H7 (cell line): Measurements from ENCODE around the gene SLC46A2. TPM values are rescaled to one million over a fixed set of nuclear protein-coding genes. Genes with fewer than 3 reads are reported as not detected.

ENCODE experiments used
- DNase-seq: peaks from one replicate; pipeline ENCODE4 v3.0.0; 2012
- H3K27me3 ChIP-seq: 2 replicates; pipeline ENCODE4 v1.6.0; 2011; ENCODE audit warnings: mild to moderate bottlenecking, low read length; ENCODE audit not compliant: control insufficient read depth, insufficient read depth
- H3K36me3 ChIP-seq: replicated peaks from 2 replicates; pipeline ENCODE4 v1.5.1; 2011; ENCODE audit warnings: low read length; ENCODE audit not compliant: control insufficient read depth, insufficient read depth
- H3K4me3 ChIP-seq: 2 replicates; pipeline ENCODE4 v1.5.1; 2011; ENCODE audit warnings: low read depth, mild to moderate bottlenecking, control low read depth, low read length, moderate library complexity; ENCODE audit not compliant: insufficient read depth
- total RNA-seq: library from RNA; depleted of rRNA; stranded (reverse); fragments of >200 nt; shearing (Covaris generic); gene quantifications from 2 replicates; pipeline ENCODE4 v1.2.3, GENCODE V29; 2014

The SLC46A2 gene
- total RNA-seq, 1 experiment from 2014 or later, result not detected

DNA sequence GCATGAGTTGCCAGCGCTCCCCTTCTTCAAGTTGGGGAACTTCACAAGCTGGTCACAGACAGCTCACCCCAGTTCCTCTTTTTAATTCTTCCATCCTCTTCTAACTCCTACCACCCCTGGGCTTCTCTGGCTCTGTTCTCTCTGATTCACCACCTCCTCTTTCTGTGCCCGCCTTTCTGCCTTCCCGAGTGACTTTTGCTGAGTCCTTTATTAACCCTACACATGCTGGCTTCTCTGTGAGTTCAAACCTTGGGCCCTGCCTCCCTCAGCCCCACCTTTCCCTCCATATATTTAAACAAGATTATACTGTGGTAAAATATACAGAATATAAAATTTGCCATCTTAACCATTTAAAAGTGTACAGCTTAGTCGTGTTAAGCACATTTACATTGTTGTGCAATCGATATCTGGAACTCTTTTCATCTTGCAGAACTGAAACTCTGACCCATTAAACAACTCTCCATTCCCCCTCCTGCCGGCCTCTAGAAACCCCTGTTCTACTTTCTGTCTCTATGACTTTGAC, 32.0 kb downstream of the SLC46A2 start:
- peak; percentile 34 for DNase-seq
- H3K36me3 ChIP-seq, result no peaks in the 10 kb centered on the region
- no peak overlapping the region for H3K4me3 ChIP-seq
- no peaks in the 10 kb centered on the region for H3K27me3 ChIP-seq

- Histone ChIP-seq H3K36me3 (peaks cover 2% of the 10 kb centered on the region; the same call in 1 of the 2 replicates), H3K4me3 (no peak overlapping the region), H3K27me3 (no peaks in the 10 kb centered on the region)
- DNase-seq, result no peak
Observed at GRCh38 chr9:112858005-112858404, 32.7 kb downstream of the SLC46A2 start.

DNA sequence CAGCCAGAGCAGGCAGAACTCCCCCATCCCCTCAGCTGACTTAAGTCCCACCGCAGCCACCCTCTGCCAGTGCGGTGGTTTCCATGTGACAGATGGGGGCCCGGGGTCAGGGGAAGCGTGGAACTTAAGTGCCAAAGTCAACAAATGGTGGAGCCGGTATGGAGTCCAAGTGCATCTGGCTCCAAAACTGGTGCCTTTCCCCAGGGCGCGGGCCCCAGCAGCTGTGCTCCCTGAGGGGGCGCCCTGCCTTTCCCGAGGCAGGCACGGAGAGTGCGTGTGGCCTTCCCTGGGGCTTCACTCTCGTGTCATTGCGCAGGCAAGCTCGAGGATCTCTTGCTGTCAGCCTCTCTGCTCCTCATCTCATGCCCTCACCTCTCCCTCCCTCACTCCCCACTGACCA, 33.8 kb downstream of the SLC46A2 start:
- H3K4me3 ChIP-seq, result no peak overlapping the region
- peaks cover 2% of the 10 kb centered on the region; the same call in 1 of the 2 replicates for H3K36me3 ChIP-seq
- H3K27me3 ChIP-seq, result no peaks in the 10 kb centered on the region
- peak; percentile 67 for DNase-seq

- Histone ChIP-seq H3K36me3 (peaks cover 2% of the 10 kb centered on the region; the same call in 1 of the 2 replicates), H3K4me3 (no peak overlapping the region), H3K27me3 (no peaks in the 10 kb centered on the region)
- DNase-seq, result no peak
Observed at GRCh38 chr9:112856200-112856599, 34.5 kb downstream of the SLC46A2 start.

- peaks cover 2% of the 10 kb centered on the region; the same call in 1 of the 2 replicates for H3K36me3 ChIP-seq
- no peak for DNase-seq
- H3K27me3 ChIP-seq, result no peaks in the 10 kb centered on the region
- no peak overlapping the region for H3K4me3 ChIP-seq
Observed at GRCh38 chr9:112854657-112855056, 36.0 kb downstream of the SLC46A2 start.

GRCh38 chr9:112853882-112854585, 36.6 kb downstream of the SLC46A2 start:
- no peaks in the 10 kb centered on the region for H3K27me3 ChIP-seq
- peaks cover 2% of the 10 kb centered on the region; the same call in 1 of the 2 replicates for H3K36me3 ChIP-seq
- H3K4me3 ChIP-seq, result no peak overlapping the region
- DNase-seq, result no peak

DNA sequence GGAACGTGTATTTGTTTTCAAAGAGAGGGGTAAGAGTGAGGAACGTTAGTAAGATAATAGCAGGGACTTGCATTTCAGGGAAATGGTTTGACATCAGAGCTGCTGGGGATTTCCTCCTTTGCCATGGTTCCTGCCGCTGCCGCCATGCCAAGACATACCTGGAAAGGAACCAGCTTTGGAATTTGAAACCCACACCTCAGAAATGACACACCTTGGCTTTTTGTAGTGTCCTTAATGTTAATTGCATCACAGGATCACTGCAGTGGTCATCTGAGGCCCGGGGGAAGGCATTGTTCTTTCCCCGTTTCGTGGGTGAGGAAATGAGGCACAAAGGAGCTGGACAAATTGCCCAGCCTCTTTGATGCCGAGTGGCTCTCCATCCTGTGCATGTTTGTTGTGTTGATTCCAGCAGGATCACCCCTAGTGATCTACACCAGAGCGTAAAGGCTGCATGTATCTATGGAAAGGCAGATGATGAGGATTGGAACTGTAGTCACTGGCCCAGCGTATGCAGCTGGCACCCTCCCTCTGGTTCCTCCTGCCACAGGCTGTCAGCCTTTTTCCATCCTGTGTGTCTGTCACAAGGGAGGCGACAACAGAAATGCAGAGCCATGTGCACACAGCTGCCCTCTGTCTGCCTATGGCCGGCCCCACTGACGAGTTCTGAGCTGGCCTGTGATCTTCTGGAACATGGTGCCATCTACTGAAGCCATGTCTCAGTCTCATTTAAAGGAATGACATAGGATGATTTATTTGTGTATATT, 37.8 kb downstream of the SLC46A2 start:
- H3K27me3 ChIP-seq, result no peaks in the 10 kb centered on the region
- H3K4me3 ChIP-seq, result no peak overlapping the region
- H3K36me3 ChIP-seq, result peaks cover 2% of the 10 kb centered on the region; the same call in 1 of the 2 replicates
- no peak for DNase-seq

GRCh38 chr9:112850840-112851239, 39.8 kb downstream of the SLC46A2 start:
- H3K36me3 ChIP-seq, result peaks cover 2% of the 10 kb centered on the region; the same call in 1 of the 2 replicates
- no peak for DNase-seq

DNA sequence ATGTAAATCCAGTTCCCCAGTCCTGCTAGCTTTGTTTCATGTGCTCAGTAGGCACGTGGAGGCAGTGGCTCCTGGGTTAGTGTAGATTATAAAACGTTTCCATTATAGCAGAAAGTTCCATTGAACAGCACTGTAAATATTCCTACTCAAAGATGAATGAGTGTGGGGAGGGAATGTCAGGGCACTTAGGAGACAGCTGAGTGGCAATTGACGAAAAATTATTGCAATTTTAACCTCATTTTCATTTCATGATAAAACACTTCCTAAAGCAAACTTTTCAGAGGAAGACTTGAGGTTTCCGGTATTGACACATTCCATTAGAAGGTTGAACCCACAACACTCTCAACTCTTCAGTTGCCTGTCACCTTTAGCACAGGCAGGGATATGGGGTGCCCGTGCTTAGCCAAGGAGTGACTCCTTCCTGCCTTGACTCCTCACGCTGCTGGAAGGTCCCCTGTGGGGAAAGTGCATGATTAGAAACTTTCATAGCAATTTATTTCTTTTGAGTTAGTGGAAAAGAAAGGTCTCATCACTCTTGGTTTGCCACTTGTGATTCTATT, 41.2 kb downstream of the SLC46A2 start:
- Histone ChIP-seq H3K27me3 (no peaks in the 10 kb centered on the region), H3K4me3 (no peak overlapping the region), H3K36me3 (peaks cover 2% of the 10 kb centered on the region; the same call in 1 of the 2 replicates)
- no peak for DNase-seq

More at GRCh38 chr9:112850840-112851239, 39.8 kb downstream of the SLC46A2 start:
- no peaks in the 10 kb centered on the region for H3K27me3 ChIP-seq
- H3K4me3 ChIP-seq, result no peak overlapping the region

DNA sequence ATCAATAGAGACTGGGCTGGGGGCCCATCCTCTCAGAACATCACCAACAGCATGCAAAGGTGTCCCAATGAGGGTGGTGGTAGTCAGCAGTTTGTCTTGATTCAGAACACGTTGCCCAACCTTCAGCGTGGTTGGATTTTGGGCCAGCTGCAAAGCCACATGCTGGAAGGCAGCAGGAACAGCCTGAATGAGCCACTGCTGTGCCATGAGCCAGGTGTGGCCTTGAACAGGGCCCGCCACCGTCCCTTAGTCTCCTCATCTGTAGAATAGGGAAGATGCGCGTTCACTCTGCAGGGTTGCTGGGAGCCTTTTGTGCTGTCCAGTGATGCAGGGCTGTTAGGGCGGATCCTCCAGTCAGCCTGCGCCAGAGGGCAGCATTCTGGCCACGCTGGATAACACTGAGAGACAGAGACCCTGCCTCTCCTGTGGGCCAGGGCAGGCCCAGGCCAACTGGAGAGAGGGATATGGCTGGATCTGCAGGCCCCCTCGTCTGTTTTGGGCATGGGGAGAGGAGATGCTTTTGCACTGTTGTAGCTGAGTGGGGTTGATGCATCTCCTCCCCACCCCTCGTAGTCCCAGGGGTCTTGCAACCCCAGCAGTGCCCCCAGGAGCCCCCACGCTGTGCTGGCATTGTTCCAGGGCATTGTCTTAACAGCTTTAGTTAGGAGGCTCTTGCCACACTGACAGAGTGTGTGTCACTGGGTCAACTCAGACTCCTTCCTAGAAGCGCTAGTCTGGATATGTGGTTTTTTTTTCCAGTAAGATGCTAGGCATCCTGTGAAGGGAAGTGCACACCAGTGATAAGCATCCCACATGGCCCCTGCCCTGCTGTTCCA, 42.1 kb downstream of the SLC46A2 start:
- peak; percentile 43 for DNase-seq
- Histone ChIP-seq H3K27me3 (no peaks in the 10 kb centered on the region), H3K4me3 (no peak overlapping the region), H3K36me3 (peaks cover 2% of the 10 kb centered on the region; the same call in 1 of the 2 replicates)

GRCh38 chr9:112846528-112847488, 43.9 kb downstream of the SLC46A2 start:
- no peaks in the 10 kb centered on the region for H3K36me3 ChIP-seq
- no peak overlapping the region for H3K4me3 ChIP-seq
- peak; percentile 65 for DNase-seq
- H3K27me3 ChIP-seq, result no peaks in the 10 kb centered on the region

- H3K36me3 ChIP-seq, result no peaks in the 10 kb centered on the region
- no peaks in the 10 kb centered on the region for H3K27me3 ChIP-seq
- peak; percentile 82 for DNase-seq
Observed at GRCh38 chr9:112844771-112845542, 45.7 kb downstream of the SLC46A2 start.

More at GRCh38 chr9:112844771-112845542, 45.7 kb downstream of the SLC46A2 start:
- H3K4me3 ChIP-seq, result no peak overlapping the region
